Fibroblast of lung (primary cell): ENCODE results near the gene ZSCAN31. TPM values are rescaled to one million over a fixed set of nuclear protein-coding genes. Genes with fewer than 3 reads are reported as not detected.
"Not testable (repeated sequence)": the region's sequence is repeated elsewhere in the genome, so short reads cannot be mapped to it uniquely, and the experiment has no call there.

Experiments used
- DNase-seq, 2 donors: peaks; one replicate each; pipeline versions ENCODE4 v3.0.0 to v3.0.0-alpha.2; 2010; ENCODE audit warnings: low read depth in 2 of 2
- H2AFZ ChIP-seq: 2 replicates; pipeline ENCODE4 v1.5.1; 2012; ENCODE audit warnings: low read length, control low read depth, inconsistent platforms
- H3K27ac ChIP-seq: 2 replicates; pipeline ENCODE4 v1.5.1; 2011; ENCODE audit warnings: low read length, control low read depth; ENCODE audit not compliant: insufficient read depth
- H3K27me3 ChIP-seq: 2 replicates; pipeline ENCODE4 v1.5.1; 2011; ENCODE audit warnings: mild to moderate bottlenecking, low read length; ENCODE audit not compliant: control insufficient read depth, insufficient read depth
- H3K36me3 ChIP-seq: 2 replicates; pipeline ENCODE4 v1.5.1; 2011; ENCODE audit warnings: low read length; ENCODE audit not compliant: control insufficient read depth, insufficient read depth
- H3K4me1 ChIP-seq: 2 replicates; pipeline ENCODE4 v1.5.1; 2011; ENCODE audit warnings: low read length; ENCODE audit not compliant: control insufficient read depth, insufficient read depth; ENCODE audit errors: extremely low read depth
- H3K4me2 ChIP-seq: 2 replicates; pipeline ENCODE4 v1.5.1; 2011; ENCODE audit warnings: low read length, control low read depth; ENCODE audit not compliant: insufficient read depth; ENCODE audit errors: extremely low read depth
- H3K4me3 ChIP-seq, 4 experiments: fragments of 200-600 bp in 1 of 4; sonication (generic) in 1 of 4; replicated peaks in 1 of 4; 2 replicates each; pipeline ENCODE4 v1.5.1; 2011 to 2016; ENCODE audit warnings: low read length in 4 of 4, low read depth in 3 of 4, mild to moderate bottlenecking in 3 of 4, control low read depth in 2 of 4, inconsistent platforms in 1 of 4, mixed read lengths in 1 of 4; ENCODE audit not compliant: insufficient read depth in 1 of 4; ENCODE audit errors: control extremely low read depth in 1 of 4
- H3K79me2 ChIP-seq: 2 replicates; pipeline ENCODE4 v1.5.1; 2012; ENCODE audit warnings: mild to moderate bottlenecking, low read length, inconsistent platforms; ENCODE audit not compliant: control insufficient read depth, insufficient read depth
- H3K9ac ChIP-seq: 2 replicates; pipeline ENCODE4 v1.5.1; 2011; ENCODE audit warnings: mild to moderate bottlenecking, low read length, control low read depth; ENCODE audit not compliant: insufficient read depth
- H3K9me3 ChIP-seq: 2 replicates; pipeline ENCODE4 v1.5.1; 2012; ENCODE audit warnings: low read depth, low read length; ENCODE audit not compliant: control insufficient read depth, insufficient read depth
- H4K20me1 ChIP-seq: 2 replicates; pipeline ENCODE4 v1.5.1; 2011; ENCODE audit warnings: low read length; ENCODE audit not compliant: control insufficient read depth, insufficient read depth; ENCODE audit errors: extremely low read depth
- EZH2 ChIP-seq: IDR thresholded peaks from 2 replicates; pipeline ENCODE4 v1.5.1; 2012; ENCODE audit warnings: low read length, control low read depth, mild to moderate bottlenecking; ENCODE audit errors: missing control alignments
- polyA plus RNA-seq, 2 donors: library from polyadenylated mRNA; depleted of rRNA in 1 of 2; stranded (reverse) in 1 of 2; unstranded in 1 of 2; fragments of >200 nt; gene quantifications; 2 replicates each; pipeline ENCODE4 v1.2.1, GENCODE V29; 2011 to 2012; ENCODE audit warnings: missing spikeins in 1 of 2
- total RNA-seq: library from RNA; depleted of rRNA; stranded (reverse); fragments of >200 nt; gene quantifications from 2 replicates; pipeline ENCODE4 v1.2.1, GENCODE V29; 2014
- TF ChIP-seq, protein P1 (sequence below), 2 donors: IDR thresholded peaks in 1 of 2; conservative IDR thresholded peaks in 1 of 2; 1 replicate in 1 of 2; 2 replicates in 1 of 2; pipeline ENCODE4 v1.5.1; 2011 to 2012; ENCODE audit warnings: low read length in 2 of 2, control low read depth in 1 of 2, inconsistent platforms in 1 of 2, low read depth in 1 of 2, mild to moderate bottlenecking in 1 of 2

ZSCAN31 gene
- total and polyA plus RNA-seq, 2 donors (not counting 1 experiment from before 2014, with no cell fraction given) = 2.9 to 5.0 TPM

DNA sequence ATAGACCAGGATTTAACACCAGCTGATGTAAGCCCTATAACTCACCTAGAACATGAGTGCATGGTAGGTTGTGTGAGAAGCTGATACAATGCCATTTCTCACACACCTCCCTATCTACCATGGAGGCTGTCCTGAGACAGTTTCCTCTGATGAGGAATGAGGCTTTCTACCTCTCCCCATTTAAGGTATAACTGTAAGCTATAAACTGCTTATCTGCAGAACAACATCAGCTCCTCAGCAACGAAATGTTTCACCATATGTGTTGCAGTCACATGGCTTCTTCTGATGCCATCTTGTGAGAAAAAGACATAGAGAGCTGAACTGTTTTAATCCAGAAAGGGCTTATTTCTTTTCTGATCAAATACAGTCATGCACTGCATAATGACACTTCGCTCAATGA lies 34.5 kb upstream of the ZSCAN31 start:
- Histone ChIP-seq H3K36me3 (no peaks in the 10 kb centered on the region), H3K27ac (no peak overlapping the region), H3K9ac (no peak overlapping the region), H3K4me3 (no peak overlapping the region), H2AFZ (no peak overlapping the region), H3K27me3 (no peaks in the 10 kb centered on the region), H4K20me1 (no peaks in the 10 kb centered on the region), H3K4me2 (no peak overlapping the region), H3K9me3 (no peaks in the 10 kb centered on the region), H3K79me2 (no peaks in the 10 kb centered on the region), H3K4me1 (no peaks in the 10 kb centered on the region)
- no peak for TF ChIP-seq EZH2
- TF ChIP-seq, protein P1, sequence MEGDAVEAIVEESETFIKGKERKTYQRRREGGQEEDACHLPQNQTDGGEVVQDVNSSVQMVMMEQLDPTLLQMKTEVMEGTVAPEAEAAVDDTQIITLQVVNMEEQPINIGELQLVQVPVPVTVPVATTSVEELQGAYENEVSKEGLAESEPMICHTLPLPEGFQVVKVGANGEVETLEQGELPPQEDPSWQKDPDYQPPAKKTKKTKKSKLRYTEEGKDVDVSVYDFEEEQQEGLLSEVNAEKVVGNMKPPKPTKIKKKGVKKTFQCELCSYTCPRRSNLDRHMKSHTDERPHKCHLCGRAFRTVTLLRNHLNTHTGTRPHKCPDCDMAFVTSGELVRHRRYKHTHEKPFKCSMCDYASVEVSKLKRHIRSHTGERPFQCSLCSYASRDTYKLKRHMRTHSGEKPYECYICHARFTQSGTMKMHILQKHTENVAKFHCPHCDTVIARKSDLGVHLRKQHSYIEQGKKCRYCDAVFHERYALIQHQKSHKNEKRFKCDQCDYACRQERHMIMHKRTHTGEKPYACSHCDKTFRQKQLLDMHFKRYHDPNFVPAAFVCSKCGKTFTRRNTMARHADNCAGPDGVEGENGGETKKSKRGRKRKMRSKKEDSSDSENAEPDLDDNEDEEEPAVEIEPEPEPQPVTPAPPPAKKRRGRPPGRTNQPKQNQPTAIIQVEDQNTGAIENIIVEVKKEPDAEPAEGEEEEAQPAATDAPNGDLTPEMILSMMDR (conservative IDR thresholded peaks at IDR 0.05 in 1 of 2, IDR thresholded peaks at IDR 0.05 in 1 of 2; ENCODE audit: low read depth in 1 of 2, low read length in 2 of 2) = no peak
- DNase-seq = no peak

DNA sequence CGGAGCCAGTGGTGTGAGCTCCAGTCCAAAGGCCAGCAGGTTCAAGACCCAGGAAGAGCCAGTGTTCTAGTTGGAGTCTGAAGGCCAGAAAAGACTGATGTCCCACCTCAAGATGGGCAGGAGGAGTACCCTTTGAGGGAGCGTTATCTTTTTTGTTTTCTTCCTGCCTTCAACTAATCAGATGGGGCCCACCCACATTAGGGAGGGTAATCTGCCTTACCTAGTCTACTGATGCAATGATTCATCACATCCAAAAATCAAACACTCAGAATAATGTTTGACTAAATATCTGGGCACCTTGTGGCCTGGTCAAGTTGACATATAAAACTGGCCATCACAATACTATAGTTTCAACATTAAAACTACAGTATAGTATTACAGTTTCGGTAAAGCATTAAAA lies 33.5 kb upstream of the ZSCAN31 start:
- no peak overlapping the region for H3K4me2 ChIP-seq
- no peak overlapping the region for H3K9ac ChIP-seq
- H2AFZ ChIP-seq = no peak overlapping the region
- no peak overlapping the region for H3K4me3 ChIP-seq
- H3K27me3 ChIP-seq = no peaks in the 10 kb centered on the region
- H3K9me3 ChIP-seq = no peaks in the 10 kb centered on the region
- DNase-seq = no peak
- no peak for TF ChIP-seq EZH2
- TF ChIP-seq, protein P1 (conservative IDR thresholded peaks at IDR 0.05 in 1 of 2, IDR thresholded peaks at IDR 0.05 in 1 of 2; ENCODE audit: low read depth in 1 of 2, low read length in 2 of 2) = no peak
- no peak overlapping the region for H3K27ac ChIP-seq
- no peaks in the 10 kb centered on the region for H3K79me2 ChIP-seq
- peaks cover 4% of the 10 kb centered on the region for H3K36me3 ChIP-seq
- H4K20me1 ChIP-seq = no peaks in the 10 kb centered on the region
- no peaks in the 10 kb centered on the region for H3K4me1 ChIP-seq

DNA sequence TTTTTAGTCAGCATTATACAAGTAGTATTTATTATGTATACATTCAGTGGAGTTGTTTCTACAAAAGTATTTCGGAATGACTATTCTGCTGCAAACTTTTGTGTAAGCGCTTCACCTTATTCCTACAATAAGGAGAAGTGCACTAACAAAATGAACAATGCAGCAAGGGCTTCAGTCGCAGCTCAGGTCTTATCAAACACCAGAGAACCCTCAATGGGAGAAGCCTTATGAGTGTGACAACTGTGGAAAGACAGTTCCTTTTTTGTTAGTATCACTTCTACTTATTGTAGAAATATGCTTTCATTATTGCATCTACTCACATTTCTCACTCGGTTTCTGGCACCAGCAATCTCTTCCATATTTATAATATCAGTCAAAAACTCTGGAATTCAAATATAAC lies 32.6 kb upstream of the ZSCAN31 start:
- no peak overlapping the region for H2AFZ ChIP-seq
- H3K4me3 ChIP-seq = no peak overlapping the region
- no peaks in the 10 kb centered on the region for H3K27me3 ChIP-seq
- TF ChIP-seq, protein P1 (conservative IDR thresholded peaks at IDR 0.05 in 1 of 2, IDR thresholded peaks at IDR 0.05 in 1 of 2; ENCODE audit: low read depth in 1 of 2, low read length in 2 of 2) = no peak
- TF ChIP-seq EZH2 = no peak
- H3K27ac ChIP-seq = no peak overlapping the region
- no peak for DNase-seq
- no peak overlapping the region for H3K4me2 ChIP-seq
- H4K20me1 ChIP-seq = no peaks in the 10 kb centered on the region
- no peaks in the 10 kb centered on the region for H3K4me1 ChIP-seq
- H3K9me3 ChIP-seq = no peaks in the 10 kb centered on the region
- peaks cover 4% of the 10 kb centered on the region for H3K36me3 ChIP-seq
- no peaks in the 10 kb centered on the region for H3K79me2 ChIP-seq
- H3K9ac ChIP-seq = no peak overlapping the region

DNA sequence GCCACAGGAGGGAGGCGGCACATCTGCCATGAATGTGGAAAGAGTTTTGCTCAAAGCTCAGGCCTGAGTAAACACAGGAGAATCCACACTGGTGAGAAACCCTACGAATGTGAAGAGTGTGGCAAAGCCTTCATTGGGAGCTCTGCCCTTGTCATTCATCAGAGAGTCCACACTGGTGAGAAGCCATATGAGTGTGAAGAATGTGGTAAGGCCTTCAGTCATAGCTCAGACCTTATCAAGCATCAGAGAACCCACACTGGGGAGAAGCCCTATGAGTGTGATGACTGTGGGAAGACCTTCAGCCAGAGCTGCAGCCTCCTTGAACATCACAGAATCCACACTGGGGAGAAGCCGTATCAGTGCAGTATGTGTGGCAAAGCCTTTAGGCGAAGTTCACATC lies 29.6 kb upstream of the ZSCAN31 start:
- H3K36me3 ChIP-seq, H3K27ac ChIP-seq, DNase-seq, H3K79me2 ChIP-seq, H3K4me1 ChIP-seq, H3K27me3 ChIP-seq, H3K9ac ChIP-seq, H3K4me3 ChIP-seq, H4K20me1 ChIP-seq, H3K4me2 ChIP-seq, H3K9me3 ChIP-seq, H2AFZ ChIP-seq: not testable (repeated sequence)
